ENCODE measurements around the gene ITPR3. TPM values are rescaled to one million over a fixed set of nuclear protein-coding genes. Genes with fewer than 3 reads are reported as not detected.

The ITPR3 gene
- total and polyA plus RNA-seq, 2 of the 13 experiments (the other 11 are each of a cell fraction or from before 2014, with no cell fraction given): 3.8 to 21.4 TPM

- TF ChIP-seq PRDM10 (CRISPR knock-in tag; IDR thresholded peaks at IDR 0.05; ENCODE audit: low read depth) (0 out of 2 replicates have a peak, but pooled peaks have one; percentile 28), ZBTB1 (CRISPR knock-in tag; IDR thresholded peaks at IDR 0.05; ENCODE audit: borderline replicate concordance) (no peak), HDAC1 (CRISPR knock-in tag; IDR thresholded peaks at IDR 0.05) (no peak), ZNF275 (CRISPR knock-in tag; IDR thresholded peaks at IDR 0.05; ENCODE audit: borderline replicate concordance) (no peak), DNMT3B (CRISPR knock-in tag; conservative IDR thresholded peaks at IDR 0.05) (peak; percentile 61; the same call in 1 of the 2 replicates), TGIF2 (CRISPR knock-in tag; IDR thresholded peaks at IDR 0.05) (peak; percentile 44; the same call in 1 of the 2 replicates), ZNF614 (CRISPR knock-in tag; IDR thresholded peaks at IDR 0.05; ENCODE audit: borderline replicate concordance) (no peak), CEBPG (CRISPR knock-in tag; IDR thresholded peaks at IDR 0.05) (peak; percentile 55; the same call in 1 of the 2 replicates)
These were observed 815 bp upstream of the ITPR3 start (continued) for GRCh38 chr6:33620158-33620855.

Data from HepG2 (cell line).